Ramos (cell line): ENCODE data around the gene DCDC1.

Source experiments
- in situ Hi-C: fragments of 300-500 bp; cut with MboI; formaldehyde crosslinking; loops from one replicate; pipeline ENCODE4 v1.14.3; 2022; ENCODE audit warnings: low sequenced_read_pairs; ENCODE audit not compliant: unreplicated experiment

DCDC1 gene

DNA sequence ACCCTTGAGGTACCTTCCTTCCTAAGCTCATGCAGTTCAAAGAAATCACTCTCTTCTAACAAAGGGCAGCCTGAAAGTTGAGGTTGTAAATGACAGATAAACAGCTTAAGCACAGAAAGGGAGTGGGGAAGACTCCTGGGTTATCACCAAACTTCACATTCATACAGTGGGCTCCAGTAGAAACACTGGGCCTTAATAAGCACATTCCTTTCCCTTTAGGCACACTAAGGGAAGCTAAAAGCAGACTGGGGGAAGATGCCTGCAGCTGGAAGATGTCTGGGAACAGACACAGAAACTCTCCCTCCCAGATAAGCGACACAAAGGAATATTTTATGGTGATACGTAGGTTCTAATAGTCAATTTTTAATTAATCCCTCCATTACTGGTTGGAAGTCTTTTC is 433.0 kb downstream of the DCDC1 start:
- in situ Hi-C loops = no loop called here

DNA sequence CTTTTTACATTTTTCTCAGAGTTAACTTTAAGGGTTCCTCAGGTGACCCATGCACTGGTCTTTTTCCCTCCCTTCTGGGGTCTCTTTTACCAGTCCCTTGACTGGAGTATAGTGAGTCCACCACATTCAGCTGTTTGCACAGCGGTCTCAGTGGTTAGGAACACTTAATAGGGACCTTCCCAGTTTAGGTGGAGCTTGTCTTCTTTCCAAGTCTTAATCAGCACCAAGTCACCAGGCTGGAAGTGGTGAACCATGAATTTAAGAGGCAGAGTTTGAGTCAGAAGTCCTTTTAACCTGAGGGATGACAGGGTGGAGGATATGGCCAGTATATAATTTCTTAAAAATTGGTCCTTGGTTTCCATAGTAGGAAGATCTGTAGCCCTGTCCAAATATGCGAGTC is 433.7 kb downstream of the DCDC1 start:
- in situ Hi-C loops = no loop called here

DNA sequence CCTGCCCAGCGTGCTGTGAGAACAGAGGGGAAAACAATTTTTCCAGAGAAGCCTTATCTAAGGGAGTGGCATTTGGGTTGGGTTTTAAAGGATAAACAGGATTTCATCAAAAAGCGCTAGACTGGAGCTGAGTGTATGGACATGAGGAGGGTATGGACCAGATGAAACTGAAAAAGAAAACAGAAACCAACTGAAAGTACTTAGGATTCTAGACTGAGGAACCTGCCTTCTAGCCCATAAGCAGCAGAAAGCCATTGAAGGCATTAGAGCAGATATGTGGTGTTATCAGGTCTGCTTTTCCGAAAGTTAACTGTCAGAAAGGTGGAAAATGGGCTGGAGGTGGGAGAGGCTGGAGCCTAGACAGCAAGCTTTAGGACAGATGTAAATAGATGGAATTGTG is 443.4 kb downstream of the DCDC1 start:
- in situ Hi-C loops = no loop called here

DNA sequence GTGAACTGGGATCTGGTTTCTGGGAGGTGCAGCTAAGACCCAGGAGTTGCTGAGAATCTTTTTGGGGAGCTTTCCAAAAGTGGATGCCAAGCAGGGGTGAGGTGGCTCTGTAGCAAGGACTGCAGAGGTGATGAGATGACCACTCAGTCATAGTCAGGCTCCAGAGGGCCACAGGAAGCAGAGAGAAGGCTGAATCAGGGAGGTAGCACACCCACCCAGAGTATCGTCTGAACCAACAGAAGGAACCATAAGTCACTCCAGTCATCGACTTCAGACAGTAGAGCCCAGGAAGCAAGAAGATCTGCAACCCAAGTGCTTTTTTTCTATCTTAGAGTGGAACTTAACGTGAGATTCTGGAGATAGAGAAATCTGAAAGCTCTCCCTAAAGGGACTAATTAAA is 447.7 kb downstream of the DCDC1 start:
- in situ Hi-C loops = loop anchor here (25.0 kb wide), 1 partner anchor 1485 kb away; no protein-coding TSS in a partner anchor

DNA sequence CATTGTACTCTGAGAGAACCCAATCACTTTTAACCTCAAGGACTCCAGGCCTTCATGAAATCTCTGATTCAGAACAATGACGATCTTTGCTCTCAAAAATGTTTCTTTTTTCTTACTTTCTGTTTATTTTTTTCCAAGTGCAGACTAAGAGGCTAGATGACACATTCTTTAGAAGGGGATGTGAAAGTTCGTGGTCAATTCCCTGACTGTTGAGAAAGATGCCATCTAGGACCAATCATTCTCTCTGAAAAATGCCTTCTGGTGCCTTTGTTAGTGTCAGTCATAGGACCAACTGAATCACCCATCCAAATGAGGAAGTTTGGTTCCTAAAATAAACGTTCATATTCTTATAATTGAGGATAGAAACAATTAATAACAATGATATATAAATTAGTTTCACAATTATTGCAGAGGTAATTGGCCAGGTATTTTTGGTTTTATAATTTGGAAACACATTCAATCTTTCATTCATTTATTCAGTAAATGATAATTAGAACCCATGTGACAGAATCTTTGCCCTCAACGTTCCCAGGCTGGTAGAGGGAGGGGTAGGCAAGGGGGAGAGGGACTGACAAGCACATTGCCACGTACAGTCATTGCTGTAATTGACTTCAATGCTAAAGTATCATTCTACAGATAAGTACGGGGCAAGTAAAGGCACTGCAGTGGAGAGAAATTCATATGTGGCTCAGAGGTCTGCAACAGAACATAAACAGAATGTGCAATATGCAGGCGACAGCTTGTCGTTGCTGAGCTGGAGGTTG is 450.0 kb downstream of the DCDC1 start:
- in situ Hi-C loops = loop anchor here (10.0 to 25.0 kb wide), 2 partner anchors 565 to 1482 kb away; no protein-coding TSS in a partner anchor

DNA sequence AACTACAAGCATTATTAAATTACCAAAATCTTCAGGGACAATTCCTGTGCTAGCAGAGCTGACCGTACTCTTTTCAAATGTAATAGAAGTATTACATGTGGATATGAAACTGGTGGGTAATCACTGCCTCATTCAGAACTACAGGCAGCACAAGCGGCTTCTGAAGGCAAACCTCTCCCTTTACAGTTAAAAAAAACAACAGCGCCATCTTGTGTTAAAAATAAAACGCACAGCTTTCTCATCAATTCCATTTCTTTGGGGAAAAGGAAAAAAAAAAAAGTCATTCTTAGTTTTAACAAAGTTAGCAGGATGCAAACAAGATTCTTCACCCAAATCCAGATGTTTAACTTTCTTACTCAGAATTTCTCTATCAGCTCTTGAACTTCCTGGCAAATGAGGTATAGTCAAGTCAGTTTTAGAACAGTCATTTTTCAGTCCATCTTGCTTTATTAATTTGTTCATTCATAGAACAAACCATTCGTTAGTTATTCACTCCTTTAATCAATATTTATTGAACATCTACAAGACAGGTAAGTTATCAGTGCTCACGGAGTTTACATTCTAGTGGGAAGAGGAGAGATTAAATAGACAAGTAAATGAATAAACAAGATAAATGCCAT is 451.6 kb downstream of the DCDC1 start:
- in situ Hi-C loops = loop anchor here (10.0 to 25.0 kb wide), 2 partner anchors 563 to 1481 kb away; no protein-coding TSS in a partner anchor

DNA sequence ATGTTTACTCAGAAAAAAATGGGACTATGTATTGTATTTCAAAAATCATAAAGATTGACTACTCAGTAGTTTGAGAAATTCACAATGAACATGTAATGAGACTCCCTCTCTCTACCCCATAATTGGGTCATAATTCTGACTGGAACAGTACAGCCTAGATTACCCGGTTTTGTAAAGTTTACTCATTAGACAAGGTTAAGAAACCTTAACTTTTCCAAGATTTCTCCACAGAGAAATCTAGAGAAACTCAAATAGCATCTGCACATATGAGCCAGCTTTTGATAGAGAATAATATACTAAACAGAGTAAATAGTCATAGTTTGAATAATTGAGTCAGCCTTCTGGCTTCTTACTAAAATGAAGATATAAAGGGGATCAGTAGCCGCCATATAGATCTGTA is 452.3 kb downstream of the DCDC1 start:
- in situ Hi-C loops = loop anchor here (10.0 to 25.0 kb wide), 2 partner anchors 562 to 1480 kb away; no protein-coding TSS in a partner anchor

DNA sequence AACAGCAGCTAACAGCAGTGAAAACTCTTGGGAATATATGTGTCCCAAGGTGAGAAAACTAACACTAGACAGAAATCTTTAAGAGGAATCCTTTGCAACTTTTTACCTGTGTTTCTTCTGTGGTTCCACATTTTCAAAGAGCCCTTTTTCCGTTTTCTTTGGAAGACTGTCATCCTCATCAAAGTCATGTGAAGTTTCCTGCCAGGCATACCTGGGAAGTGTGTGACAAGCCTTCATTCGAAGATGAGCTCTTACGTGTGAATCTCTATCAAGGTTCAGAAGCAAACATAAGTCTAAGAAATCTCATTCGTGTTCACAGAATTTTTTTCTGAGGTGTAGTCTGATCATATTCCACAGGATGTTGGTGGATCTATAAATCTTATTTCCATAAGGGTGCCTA is 452.8 kb downstream of the DCDC1 start:
- in situ Hi-C loops = loop anchor here (10.0 to 25.0 kb wide), 2 partner anchors 562 to 1479 kb away; no protein-coding TSS in a partner anchor

DNA sequence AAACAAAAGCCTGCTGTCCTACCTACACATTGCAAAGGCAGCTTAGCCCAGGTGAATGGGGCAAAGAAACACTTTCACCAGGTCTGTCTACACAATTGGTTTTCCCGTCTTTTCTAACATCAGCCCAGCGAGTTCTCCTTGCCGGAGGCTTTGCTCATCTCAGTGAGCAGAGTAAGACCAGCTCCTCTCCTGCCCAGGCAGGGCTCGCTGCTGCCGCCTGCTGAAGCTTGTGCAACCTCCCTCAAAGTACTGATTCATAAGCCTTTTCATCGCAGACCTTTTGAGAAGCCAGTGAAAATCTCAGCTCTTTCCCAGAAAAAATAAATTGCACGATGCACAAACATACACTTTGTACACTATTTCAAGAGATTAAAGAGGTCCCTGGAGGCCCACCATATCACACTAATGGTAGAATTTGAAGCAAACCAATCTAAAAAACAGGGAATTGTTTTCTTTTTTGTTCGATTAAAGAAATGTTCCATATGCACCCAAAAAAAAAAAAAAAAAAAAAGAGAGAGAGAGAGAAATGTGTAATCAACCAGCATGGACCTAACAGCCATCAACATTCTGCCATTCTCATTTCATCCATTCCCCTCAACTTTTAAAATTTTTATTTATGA is 455.3 kb downstream of the DCDC1 start:
- in situ Hi-C loops = loop anchor here (10.0 to 25.0 kb wide), 2 partner anchors 559 to 1477 kb away; no protein-coding TSS in a partner anchor

DNA sequence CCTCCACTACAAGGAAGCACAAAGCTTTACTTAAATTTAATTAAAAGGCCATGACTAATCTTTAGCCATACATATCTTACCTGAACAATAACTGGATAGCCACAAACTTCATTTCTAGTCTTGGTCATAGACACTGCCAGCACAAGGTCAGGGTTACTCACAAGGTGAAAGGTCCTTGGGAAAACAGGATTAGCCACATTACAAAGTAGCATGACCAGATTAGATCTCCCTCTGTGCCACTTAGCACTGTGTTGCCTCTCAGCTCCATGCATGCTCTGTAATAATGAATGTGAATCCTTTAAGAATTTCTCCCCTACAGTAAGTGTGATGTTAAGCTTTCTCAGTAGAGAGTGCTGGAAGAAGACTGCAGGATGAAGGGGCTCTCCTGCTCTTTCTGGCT is 458.3 kb downstream of the DCDC1 start:
- in situ Hi-C loops = loop anchor here (10.0 to 25.0 kb wide), 2 partner anchors 556 to 1474 kb away; no protein-coding TSS in a partner anchor

DNA sequence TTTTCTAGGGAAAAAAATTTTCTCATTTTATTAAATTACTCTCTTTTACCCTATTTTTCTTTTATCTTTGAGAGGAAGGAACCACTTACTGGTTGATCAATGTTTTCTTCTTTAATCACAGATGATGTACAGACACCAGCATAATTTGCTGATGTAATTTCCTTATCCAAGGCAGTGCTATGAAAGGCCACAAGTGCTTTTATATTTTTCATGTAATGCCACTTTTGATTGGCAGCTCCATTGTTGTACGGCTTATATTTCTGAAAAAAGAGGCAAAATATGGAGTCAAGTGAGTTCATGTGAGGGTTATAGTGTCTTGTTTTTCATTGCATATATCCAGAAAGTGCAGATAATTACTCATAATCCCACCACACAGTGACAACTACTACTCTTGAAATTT is 460.7 kb downstream of the DCDC1 start:
- in situ Hi-C loops = loop anchor here (25.0 kb wide), 1 partner anchor 1472 kb away; no protein-coding TSS in a partner anchor

DNA sequence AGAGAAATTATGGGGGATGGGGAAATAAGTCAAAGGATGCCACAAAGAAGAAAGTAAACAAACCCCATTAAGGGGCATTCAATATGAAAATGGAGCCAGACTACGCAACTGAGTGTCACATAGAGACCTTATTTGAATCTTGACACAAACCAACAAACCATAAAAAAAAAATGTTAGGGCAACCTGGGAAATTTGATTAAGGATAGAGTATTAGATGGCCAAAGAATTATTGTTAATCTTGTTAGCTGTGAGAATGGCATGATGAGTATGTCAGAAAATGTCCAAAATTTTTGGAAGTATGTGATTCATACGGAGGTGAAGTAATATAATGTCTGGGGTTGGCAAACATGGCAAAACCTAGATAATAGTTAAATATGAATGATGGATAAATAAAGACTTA is 461.3 kb downstream of the DCDC1 start:
- in situ Hi-C loops = loop anchor here (25.0 kb wide), 1 partner anchor 1471 kb away; no protein-coding TSS in a partner anchor

DNA sequence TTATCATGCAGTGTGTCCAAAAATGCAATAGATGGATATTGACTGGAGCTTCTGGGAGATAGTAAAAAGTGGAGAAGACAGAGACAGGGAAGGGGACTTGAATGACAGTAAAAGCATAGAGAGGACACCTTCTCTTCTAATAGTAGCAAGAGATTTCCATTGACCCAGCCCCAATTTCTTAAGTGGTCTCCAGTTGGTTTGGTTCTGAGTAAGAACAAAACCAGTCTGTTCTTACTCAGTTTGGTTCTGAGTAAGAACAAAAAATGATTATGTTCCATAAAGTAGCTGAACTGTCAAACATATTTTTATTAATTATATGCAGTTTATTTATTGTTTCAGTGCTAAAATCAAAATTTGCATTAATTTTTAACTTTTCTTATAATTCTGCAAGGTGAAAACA is 466.6 kb downstream of the DCDC1 start:
- in situ Hi-C loops = loop anchor here (25.0 kb wide), 1 partner anchor 1466 kb away; no protein-coding TSS in a partner anchor

DNA sequence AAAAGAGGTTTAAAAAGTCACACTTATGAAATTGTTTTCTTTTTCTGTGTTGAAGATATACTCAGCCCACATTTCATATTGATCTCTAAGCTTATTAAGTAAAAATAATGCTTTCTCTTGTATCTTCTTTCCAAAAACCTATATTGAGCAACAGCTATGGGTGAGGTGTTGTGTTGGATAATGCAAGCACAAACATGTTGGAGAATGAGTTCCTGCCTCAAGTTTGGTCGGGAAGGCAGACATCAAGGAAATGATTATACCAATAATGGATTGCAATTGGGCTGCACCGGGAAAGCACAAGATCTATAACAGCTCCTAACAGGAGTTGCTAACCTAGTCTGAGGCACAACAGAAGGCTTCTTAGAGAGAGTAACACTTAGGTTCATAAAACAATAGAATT is 474.5 kb downstream of the DCDC1 start:
- in situ Hi-C loops = no loop called here

DNA sequence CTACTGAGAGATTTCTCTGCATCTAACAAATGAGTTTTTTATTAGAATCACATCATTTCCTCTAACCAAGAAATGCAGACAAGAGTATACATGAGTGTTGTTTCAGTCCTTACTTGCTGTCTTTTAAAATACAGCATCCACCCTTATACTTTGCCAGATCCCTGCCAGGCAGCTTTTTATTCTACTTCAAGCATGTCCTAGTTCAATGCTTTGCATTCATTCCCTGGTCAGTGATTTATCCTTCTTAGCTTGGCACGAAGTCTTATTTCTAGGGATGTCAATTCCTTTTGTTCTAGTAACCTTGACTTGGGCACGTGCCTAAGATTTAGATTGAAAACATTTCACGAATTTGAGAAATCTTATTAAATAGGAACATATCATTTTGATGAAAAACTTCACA is 476.2 kb downstream of the DCDC1 start:
- in situ Hi-C loops = no loop called here

DNA sequence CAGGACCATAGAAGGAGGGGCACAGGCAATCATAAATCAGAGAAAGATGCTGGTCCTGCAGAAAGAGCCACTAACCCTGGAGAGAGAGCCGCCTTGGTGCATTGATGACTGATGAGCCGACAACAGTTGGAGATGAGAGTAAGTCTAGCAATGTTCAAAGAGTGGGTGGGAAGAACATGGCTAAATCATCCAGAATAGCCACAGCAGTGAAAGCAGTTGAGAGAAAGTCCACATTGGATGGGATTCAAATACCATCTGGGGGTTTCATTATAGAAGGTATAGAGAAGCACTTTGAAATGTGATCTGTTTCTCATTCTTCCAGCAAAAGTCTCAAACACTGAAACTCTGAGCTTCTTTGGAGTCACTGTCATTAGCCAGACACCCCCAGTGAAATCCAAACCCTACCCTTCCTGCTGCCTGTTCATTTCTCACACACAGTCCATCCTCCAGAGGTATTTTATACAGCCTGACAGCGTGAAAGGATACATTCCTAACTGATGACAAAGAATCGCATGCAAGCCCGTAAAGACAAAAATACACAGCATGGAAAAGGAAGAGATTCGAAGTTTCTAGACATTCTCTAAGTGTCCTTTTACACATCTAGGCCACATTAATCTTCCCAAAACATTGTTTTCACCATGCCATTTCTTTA is 480.3 kb downstream of the DCDC1 start:
- in situ Hi-C loops = no loop called here

DNA sequence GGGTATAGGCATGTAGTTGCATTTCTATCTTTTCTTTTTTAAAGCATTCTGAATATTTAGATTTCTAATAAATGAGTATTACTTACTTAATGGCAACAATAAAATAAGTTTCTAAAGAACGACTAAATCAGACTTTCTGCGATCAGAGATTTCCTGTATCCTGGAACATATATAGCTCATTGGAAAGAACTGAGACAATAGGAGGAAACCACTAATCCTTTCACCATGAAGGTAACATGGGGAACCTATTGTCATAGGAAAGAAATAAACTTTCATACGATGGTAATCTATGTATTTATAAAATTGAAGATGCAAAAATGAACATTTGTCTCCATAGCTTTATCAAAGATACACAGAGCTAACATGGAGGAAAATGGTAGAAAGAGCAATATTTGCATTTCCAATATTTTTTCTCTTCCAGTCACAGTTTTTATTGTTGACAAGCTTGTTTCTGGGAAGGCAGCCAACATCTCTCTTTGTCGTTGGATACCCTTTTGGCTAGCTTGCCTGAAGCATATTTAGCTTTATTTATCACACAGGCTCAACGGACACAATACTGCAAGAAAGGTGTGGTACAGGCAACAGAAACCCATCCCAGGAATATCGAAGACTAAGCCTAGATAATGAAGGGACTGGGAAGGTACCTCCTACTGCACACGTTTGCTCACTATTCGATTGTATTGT is 490.1 kb downstream of the DCDC1 start:
- in situ Hi-C loops = no loop called here

DNA sequence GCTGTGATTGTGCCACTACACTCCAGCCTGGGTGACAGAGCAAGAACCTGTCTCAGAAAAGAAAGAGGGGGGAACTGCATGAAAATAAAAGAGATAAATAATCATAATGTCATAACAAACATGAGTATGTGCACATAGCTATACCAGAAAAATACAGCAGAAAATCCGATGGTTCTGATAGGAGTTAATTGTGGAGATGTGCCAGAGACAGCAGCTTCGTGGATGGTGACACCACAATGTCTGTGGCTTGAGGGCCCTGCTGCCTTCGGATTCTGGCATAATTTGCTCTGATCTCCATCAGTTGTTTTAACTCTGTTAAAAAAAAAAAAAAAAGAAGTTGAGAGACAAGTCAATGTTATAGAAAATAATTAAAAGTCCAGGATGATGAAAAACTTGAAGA is 491.1 kb downstream of the DCDC1 start:
- in situ Hi-C loops = no loop called here

DNA sequence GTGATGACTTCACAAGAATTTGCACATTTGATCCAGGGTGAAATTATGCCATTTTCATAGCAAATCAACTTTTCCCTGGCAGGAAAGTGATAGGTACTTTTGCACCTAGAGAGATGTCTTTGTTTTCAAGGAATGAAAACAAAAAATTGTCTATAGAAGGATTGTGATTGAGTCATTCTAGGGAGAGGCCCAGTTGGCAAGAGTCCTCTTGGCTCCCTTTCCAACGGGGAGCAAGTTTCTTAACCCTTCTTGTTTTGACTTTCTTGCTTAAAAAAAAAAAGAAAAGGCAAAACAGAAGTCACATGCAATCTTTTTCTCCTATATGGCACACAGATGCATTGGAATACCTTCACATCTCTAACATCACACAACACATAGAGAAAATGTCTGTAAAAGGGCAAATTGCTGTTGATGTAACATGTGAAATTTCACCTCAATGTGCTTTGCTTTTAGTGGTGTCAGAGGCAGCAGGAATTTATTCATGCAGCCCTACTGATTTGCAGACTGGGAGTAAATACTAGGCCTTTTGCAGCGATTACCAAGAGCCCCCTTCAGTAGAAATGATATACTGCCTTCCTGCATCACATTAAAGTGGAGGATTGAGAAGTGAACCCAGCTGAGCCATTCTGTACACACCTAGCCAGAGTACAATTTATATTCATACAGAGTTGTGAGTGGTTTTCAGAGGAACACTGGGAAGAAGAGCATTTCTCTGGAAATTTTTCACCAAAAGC is 492.7 kb downstream of the DCDC1 start:
- in situ Hi-C loops = no loop called here
